CD14-positive monocyte (primary cell): Measurements from ENCODE around the gene EDNRA. TPM values are rescaled to one million over a fixed set of nuclear protein-coding genes. Genes with fewer than 3 reads are reported as not detected.

Experiments
- DNase-seq, 3 donors: peaks; one replicate each; pipeline ENCODE4 v3.0.0-alpha.2; 2011 to 2022
- H2AFZ ChIP-seq: 2 replicates; pipeline ENCODE4 v1.6.0; 2012; ENCODE audit warnings: mild to moderate bottlenecking, low read depth, low read length, inconsistent platforms; ENCODE audit not compliant: insufficient read depth, poor library complexity, severe bottlenecking
- H3K27ac ChIP-seq, 2 donors: 1 replicate in 1 of 2; 2 replicates in 1 of 2; pipeline ENCODE4 v1.5.1; 2012 to 2013; ENCODE audit warnings: low read length in 2 of 2, control low read depth in 1 of 2, inconsistent platforms in 1 of 2, low read depth in 1 of 2, mild to moderate bottlenecking in 1 of 2
- H3K27me3 ChIP-seq, 2 donors: one replicate each; pipeline versions ENCODE4 v1.6.0 to v1.6.1; 2011 to 2013; ENCODE audit warnings: low read length in 2 of 2; ENCODE audit not compliant: control insufficient read depth in 2 of 2, insufficient read depth in 2 of 2
- H3K36me3 ChIP-seq, 2 donors: replicated peaks in 1 of 2; 1 replicate in 1 of 2; 2 replicates in 1 of 2; pipeline versions ENCODE4 v1.5.1 to v1.6.1; 2012 to 2013; ENCODE audit warnings: low read length in 2 of 2, control low read depth in 1 of 2, inconsistent platforms in 1 of 2, mild to moderate bottlenecking in 1 of 2; ENCODE audit not compliant: insufficient read depth in 2 of 2, control insufficient read depth in 1 of 2
- H3K4me1 ChIP-seq, 2 donors: 1 replicate in 1 of 2; 2 replicates in 1 of 2; pipeline versions ENCODE4 v1.5.1 to v1.6.1; 2012 to 2013; ENCODE audit warnings: low read length in 2 of 2, control low read depth in 1 of 2, inconsistent platforms in 1 of 2, mild to moderate bottlenecking in 1 of 2, moderate library complexity in 1 of 2; ENCODE audit not compliant: insufficient read depth in 2 of 2, control insufficient read depth in 1 of 2
- H3K4me2 ChIP-seq: replicated peaks from 2 replicates; pipeline ENCODE3; 2012; ENCODE audit warnings: low read length, moderate library complexity, mild to moderate bottlenecking; ENCODE audit not compliant: poor library complexity, severe bottlenecking; ENCODE audit errors: extremely low read depth
- H3K4me3 ChIP-seq, 3 experiments: fragments of 200-600 bp in 1 of 3; sonication (generic) in 1 of 3; replicated peaks in 1 of 3; 1 replicate in 2 of 3; 2 replicates in 1 of 3; pipeline ENCODE4 v1.5.1; 2011 to 2013; ENCODE audit warnings: low read length in 3 of 3, mild to moderate bottlenecking in 3 of 3, control low read depth in 2 of 3, low read depth in 2 of 3, inconsistent platforms in 1 of 3, moderate library complexity in 1 of 3
- H3K79me2 ChIP-seq: 2 replicates; pipeline ENCODE4 v1.6.0; 2012; ENCODE audit warnings: mild to moderate bottlenecking, control low read depth, inconsistent platforms, low read length, moderate library complexity; ENCODE audit not compliant: insufficient read depth
- H3K9ac ChIP-seq: 2 replicates; pipeline ENCODE4 v1.6.0; 2017; ENCODE audit warnings: low read length, mild to moderate bottlenecking; ENCODE audit not compliant: insufficient read depth, poor library complexity, severe bottlenecking
- H3K9me3 ChIP-seq, 2 donors: replicated peaks in 1 of 2; 1 replicate in 1 of 2; 2 replicates in 1 of 2; pipeline versions ENCODE4 v1.5.1 to v1.6.1; 2012 to 2013; ENCODE audit warnings: low read length in 2 of 2, control low read depth in 1 of 2; ENCODE audit not compliant: control insufficient read depth in 1 of 2, insufficient read depth in 1 of 2
- H4K20me1 ChIP-seq: 2 replicates; pipeline ENCODE4 v1.6.0; 2012; ENCODE audit warnings: mild to moderate bottlenecking, low read length, control low read depth, moderate library complexity; ENCODE audit not compliant: insufficient read depth
- H3K27ac Mint-ChIP-seq, 7 donors: one replicate each; pipeline ENCODE4 v1.8.0; 2020; ENCODE audit warnings: mild to moderate bottlenecking in 7 of 7, mixed read lengths in 7 of 7, moderate library complexity in 6 of 7, inconsistent platforms in 2 of 7
- H3K27me3 Mint-ChIP-seq, 3 donors: one replicate each; pipeline ENCODE4 v1.8.0; 2021 to 2022; ENCODE audit warnings: low read depth in 3 of 3, mild to moderate bottlenecking in 3 of 3, mixed read lengths in 3 of 3, moderate library complexity in 3 of 3, inconsistent platforms in 1 of 3
- H3K36me3 Mint-ChIP-seq, 2 donors: one replicate each; pipeline ENCODE4 v1.8.0; 2020; ENCODE audit warnings: mixed read lengths in 2 of 2, inconsistent platforms in 1 of 2, mild to moderate bottlenecking in 1 of 2
- H3K4me1 Mint-ChIP-seq: one replicate; pipeline ENCODE4 v1.8.0; 2020; ENCODE audit warnings: mild to moderate bottlenecking, mixed read lengths
- H3K4me3 Mint-ChIP-seq, 2 donors: one replicate each; pipeline ENCODE4 v1.8.0; 2020; ENCODE audit warnings: mild to moderate bottlenecking in 2 of 2, mixed read lengths in 2 of 2, moderate library complexity in 1 of 2
- H3K9me3 Mint-ChIP-seq, 7 donors: one replicate each; pipeline ENCODE4 v1.8.0; 2020 to 2022; ENCODE audit warnings: mixed read lengths in 7 of 7, mild to moderate bottlenecking in 6 of 7, moderate library complexity in 6 of 7, inconsistent platforms in 2 of 7
- WGBS: methylation state at CpG from one replicate; pipeline ENCODE4 v1.1.5; 2013; ENCODE audit warnings: missing lambda C conversion rate; ENCODE audit not compliant: insufficient coverage; 5-methylcytosine and 5-hydroxymethylcytosine counted together
- intact Hi-C, 2 donors: fragments of 100-400 bp; cut with micrococcal nuclease; formaldehyde crosslinking; loops; one replicate each; pipeline versions ENCODE4 v1.15.0 to v1.15.1; 2023
- polyA plus RNA-seq, 3 donors: library from polyadenylated mRNA; depleted of rRNA in 1 of 3; unstranded in 2 of 3; stranded (reverse) in 1 of 3; fragments of 300-500 nt in 2 of 3; fragments of >200 nt in 1 of 3; fragmentation: Illumina TruSeq in 2 of 3; gene quantifications; 1 replicate in 2 of 3; 2 replicates in 1 of 3; pipeline ENCODE4 v1.2.3, GENCODE V29; 2012 to 2021
- TF ChIP-seq, protein P1 (sequence below): fragments of 200-600 bp; IDR thresholded peaks from one replicate; pipeline ENCODE4 v1.8.0; 2022; ENCODE audit warnings: antibody characterized with exemption, mild to moderate bottlenecking

EDNRA gene
- polyA plus RNA-seq, 3 donors: not detected

GRCh38 chr4:147518086-147518485 is 37.2 kb downstream of the EDNRA start:
- no peaks in the 10 kb centered on the region for H3K36me3 ChIP-seq
- no peaks in the 10 kb centered on the region for H3K36me3 Mint-ChIP-seq
- no peaks in the 10 kb centered on the region for H3K4me1 Mint-ChIP-seq
- H3K27me3 Mint-ChIP-seq: peaks cover 0 to 3% (median 1%) of the 10 kb centered on the region in 3 donors
- no peak overlapping the region for H2AFZ ChIP-seq
- H3K27ac Mint-ChIP-seq: no peak overlapping the region
- intact Hi-C loops: loop anchor here in 1 of 2 donors (10.0 kb wide), 1 partner anchor 357 kb away; no protein-coding TSS in a partner anchor
- WGBS: no CpG with 5 or more reads among the region's 2 CpGs
- H3K9me3 ChIP-seq: no peaks in the 10 kb centered on the region
- no peaks in the 10 kb centered on the region for H3K4me1 ChIP-seq
- H3K4me3 Mint-ChIP-seq: no peak overlapping the region
- no peak overlapping the region for H3K4me2 ChIP-seq
- no peaks in the 10 kb centered on the region for H3K27me3 ChIP-seq
- no peak overlapping the region for H3K27ac ChIP-seq
- H3K79me2 ChIP-seq: no peaks in the 10 kb centered on the region
- no peak overlapping the region for H3K9ac ChIP-seq
- no peak for DNase-seq
- no peak overlapping the region for H3K4me3 ChIP-seq
- TF ChIP-seq, protein P1, sequence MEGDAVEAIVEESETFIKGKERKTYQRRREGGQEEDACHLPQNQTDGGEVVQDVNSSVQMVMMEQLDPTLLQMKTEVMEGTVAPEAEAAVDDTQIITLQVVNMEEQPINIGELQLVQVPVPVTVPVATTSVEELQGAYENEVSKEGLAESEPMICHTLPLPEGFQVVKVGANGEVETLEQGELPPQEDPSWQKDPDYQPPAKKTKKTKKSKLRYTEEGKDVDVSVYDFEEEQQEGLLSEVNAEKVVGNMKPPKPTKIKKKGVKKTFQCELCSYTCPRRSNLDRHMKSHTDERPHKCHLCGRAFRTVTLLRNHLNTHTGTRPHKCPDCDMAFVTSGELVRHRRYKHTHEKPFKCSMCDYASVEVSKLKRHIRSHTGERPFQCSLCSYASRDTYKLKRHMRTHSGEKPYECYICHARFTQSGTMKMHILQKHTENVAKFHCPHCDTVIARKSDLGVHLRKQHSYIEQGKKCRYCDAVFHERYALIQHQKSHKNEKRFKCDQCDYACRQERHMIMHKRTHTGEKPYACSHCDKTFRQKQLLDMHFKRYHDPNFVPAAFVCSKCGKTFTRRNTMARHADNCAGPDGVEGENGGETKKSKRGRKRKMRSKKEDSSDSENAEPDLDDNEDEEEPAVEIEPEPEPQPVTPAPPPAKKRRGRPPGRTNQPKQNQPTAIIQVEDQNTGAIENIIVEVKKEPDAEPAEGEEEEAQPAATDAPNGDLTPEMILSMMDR: no peak
- H3K9me3 Mint-ChIP-seq: no peaks in the 10 kb centered on the region
- no peaks in the 10 kb centered on the region for H4K20me1 ChIP-seq

DNA sequence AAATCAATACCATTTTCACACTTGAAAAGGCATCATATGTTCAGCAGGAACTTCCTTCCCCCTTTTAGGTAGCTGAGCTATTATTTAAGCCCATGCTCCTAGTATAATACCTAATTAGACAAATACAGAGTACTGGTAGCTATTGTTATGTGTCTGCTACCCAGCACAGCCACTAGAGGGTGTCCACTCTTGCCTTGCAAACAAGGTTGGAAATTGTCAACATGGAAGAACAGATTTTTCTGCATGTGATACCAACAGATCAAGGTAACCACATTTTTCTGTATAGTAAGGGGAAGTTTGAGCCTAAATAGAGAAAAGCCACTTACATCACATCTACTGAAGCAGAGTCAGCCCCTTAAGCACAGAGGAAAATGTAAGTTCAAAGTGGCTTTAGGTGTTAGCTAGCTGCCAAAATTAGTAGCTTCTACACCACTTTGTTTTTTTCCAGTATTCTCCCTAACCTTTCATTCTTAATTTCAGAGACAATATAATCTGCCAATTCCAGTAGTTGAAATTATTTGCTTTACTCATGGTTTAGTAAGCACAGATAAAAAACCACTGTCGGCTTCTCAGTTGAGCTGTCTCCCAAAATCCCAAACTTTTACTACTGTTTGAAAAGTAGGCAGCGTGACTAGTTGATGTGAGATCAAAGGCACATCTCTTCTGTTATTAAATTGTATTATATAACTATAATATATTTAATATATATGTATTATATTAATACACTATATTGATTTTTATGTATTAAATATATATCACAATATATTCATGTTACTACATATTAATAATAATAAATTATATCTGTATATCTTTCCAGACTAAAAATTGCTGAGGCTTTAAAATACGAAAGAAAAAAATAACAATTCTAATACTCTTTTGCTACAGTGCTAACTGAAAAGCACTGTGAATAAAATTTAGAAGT is 38.2 kb downstream of the EDNRA start:
- Mint-ChIP-seq H3K27ac (no peak overlapping the region), H3K4me3 (no peak overlapping the region), H3K36me3 (no peaks in the 10 kb centered on the region), H3K4me1 (no peaks in the 10 kb centered on the region), H3K27me3 (peaks cover 1 to 4% (median 3%) of the 10 kb centered on the region in 3 donors), H3K9me3 (no peaks in the 10 kb centered on the region)
- intact Hi-C loops: loop anchor here in 1 of 2 donors (10.0 kb wide), 1 partner anchor 356 kb away; no protein-coding TSS in a partner anchor
- H3K79me2 ChIP-seq: no peaks in the 10 kb centered on the region
- H3K27ac ChIP-seq: no peak overlapping the region
- H3K9ac ChIP-seq: no peak overlapping the region
- no peak overlapping the region for H3K4me2 ChIP-seq
- H3K4me3 ChIP-seq: no peak overlapping the region
- WGBS: no CpG with 5 or more reads among the region's 3 CpGs
- no peaks in the 10 kb centered on the region for H3K36me3 ChIP-seq
- TF ChIP-seq, protein P1: peak; percentile 62
- H4K20me1 ChIP-seq: no peaks in the 10 kb centered on the region
- H2AFZ ChIP-seq: no peak overlapping the region
- no peaks in the 10 kb centered on the region for H3K9me3 ChIP-seq
- DNase-seq: peak in 2 of 3 donors; percentile 2 to 7
- H3K27me3 ChIP-seq: no peaks in the 10 kb centered on the region
- H3K4me1 ChIP-seq: no peaks in the 10 kb centered on the region
